Epithelial cell of prostate (primary cell): Measurements from ENCODE around the gene KAT2A.
"Not testable (repeated sequence)": the region's sequence is repeated elsewhere in the genome, so short reads cannot be mapped to it uniquely, and the experiment has no call there.

ENCODE experiments used
- DNase-seq: peaks from one replicate; pipeline ENCODE4 v3.0.0-alpha.2; 2011; ENCODE audit warnings: low read depth, low spot score
- H3K27ac ChIP-seq: fragments of 450-650 bp; 2 replicates; pipeline ENCODE4 v1.5.1; 2017; ENCODE audit warnings: mild to moderate bottlenecking

KAT2A gene

DNA sequence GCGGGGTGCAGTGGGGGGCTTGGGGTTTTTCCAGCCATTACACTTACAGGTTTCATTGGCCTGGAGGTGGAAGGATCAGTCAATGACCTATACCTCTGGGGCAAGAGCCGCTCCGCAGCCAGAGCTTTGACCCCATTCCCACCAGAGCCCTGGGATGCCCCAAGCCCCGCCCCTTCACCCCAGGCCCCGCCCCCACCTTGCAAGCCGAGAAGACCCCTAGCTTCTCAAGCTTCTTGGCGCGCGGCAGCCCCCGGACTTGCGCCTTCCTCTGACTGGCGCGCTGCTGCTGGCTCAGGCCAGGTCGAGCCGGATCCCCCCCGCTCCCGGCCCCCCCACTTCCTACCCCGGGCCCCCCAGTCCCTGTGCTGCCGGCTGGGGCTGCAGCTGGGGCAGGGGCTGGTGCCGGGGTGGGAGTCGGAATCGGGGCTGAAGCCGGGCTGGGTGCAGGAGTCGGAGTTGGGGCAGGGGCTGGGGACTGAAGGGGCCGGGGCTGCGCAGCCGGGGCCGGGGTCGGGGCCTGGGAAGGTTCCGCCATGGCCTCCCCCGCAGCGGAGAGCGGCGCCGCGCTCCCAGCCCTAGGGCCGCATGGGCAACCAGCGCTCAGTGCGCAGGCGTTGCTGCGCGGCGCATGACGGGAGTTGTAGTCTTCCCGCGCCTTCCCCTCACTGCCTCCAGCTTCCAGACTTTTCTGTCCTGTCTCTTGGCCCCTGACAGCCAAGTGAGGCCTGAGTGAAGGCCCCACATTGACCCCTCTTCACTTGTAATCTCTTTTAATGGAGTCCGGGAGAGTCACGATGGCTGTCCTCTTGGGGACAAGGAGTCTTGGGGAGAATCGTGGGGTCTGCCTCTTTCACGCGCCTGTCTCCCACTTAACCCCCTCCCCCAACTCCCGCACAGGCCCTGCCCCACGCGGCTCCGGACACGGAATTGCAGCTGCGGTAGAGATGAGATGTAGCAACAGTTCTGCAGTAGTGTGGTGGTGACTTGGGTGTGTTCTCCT lies at the start of gene KAT2A:
Gene KAT2A, minus strand, starts transcription at position 598 of the 1,000 bp plus-strand sequence. Its CDS starts 63 bp downstream, at position 535.
- no peak within 1 kb of the TSS for H3K27ac ChIP-seq

GRCh38 chr17:42169351-42169750 lies 48.2 kb upstream of the KAT2A start:
- no peak for DNase-seq
- no peak overlapping the region for H3K27ac ChIP-seq

More for the DNA sequence above, at the start of gene KAT2A:
- no peak for DNase-seq

GRCh38 chr17:42167807-42168206 lies 46.6 kb upstream of the KAT2A start:
- DNase-seq: no peak
- H3K27ac ChIP-seq: no peak overlapping the region

DNA sequence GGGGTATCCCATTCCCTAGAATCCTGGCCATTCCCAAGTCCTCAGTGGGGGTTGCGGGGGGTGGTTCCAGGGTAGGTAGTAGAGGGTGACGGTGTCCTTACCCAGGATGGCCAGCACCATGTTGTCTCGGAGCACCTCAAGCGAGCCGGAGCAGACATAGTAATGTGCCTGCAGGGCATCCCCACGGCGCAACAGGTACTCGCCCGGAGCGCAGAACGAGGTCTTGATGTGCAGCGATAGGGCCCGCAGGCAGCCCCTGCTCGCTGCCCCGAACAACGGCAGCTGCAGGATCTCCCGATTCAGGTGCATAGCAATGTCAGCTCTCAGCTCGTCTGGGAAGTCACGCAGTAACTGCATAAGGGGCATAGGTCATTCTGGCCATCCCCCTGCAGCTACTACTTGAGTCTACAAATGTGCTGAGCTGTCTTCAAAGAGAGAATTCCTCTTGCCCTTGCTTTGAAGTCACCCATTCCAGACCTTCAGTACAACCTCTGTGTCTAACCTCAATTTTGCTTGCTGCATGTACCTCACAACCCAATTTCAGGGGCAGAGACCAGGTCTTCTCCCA lies 45.1 kb upstream of the KAT2A start:
- H3K27ac ChIP-seq: no peak overlapping the region
- DNase-seq: no peak

DNA sequence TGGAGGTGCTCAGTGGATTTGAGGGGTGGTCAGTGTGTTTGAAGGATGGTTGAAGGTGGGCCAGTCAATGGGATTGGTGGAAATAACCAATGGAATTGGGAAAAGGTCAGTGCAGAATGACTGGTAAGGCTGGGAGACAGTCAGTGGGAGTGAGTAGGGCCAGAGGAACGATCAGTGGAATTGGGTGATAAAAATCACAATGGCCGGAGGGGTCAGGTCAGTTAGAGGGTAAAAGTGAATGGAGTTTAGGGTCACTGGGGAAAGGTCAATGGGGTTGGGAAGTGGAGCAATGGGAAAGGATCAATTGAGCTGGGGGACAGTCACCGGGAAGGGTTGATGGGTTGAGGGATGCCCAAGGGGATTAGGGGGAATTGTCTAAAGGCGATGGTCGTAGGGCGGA lies 44.6 kb upstream of the KAT2A start:
- DNase-seq: no peak
- no peak overlapping the region for H3K27ac ChIP-seq

GRCh38 chr17:42163696-42164407 lies 42.7 kb upstream of the KAT2A start:
- no peak for DNase-seq
- no peak overlapping the region for H3K27ac ChIP-seq

GRCh38 chr17:42163113-42163512 lies 41.9 kb upstream of the KAT2A start:
- DNase-seq: no peak
- no peak overlapping the region for H3K27ac ChIP-seq

DNA sequence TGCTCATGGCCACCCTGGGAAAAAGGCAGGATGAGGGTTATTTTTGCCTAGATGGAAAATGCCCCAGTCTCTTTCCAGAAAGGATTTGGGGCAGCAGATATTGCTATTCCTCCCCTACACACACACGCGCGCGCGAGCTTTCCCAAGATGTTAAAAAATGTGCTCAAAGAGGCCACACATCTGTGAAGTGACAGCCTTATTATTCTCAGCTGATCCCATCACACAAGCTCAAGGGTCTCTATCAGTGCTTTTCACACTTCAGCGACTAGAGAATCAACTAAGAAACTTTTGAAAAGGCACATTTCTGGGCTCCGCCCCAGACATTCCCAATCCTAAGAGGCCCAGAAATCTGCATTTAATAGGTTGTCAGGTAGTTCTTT lies 39.4 kb upstream of the KAT2A start:
- no peak overlapping the region for H3K27ac ChIP-seq
- no peak for DNase-seq

GRCh38 chr17:42159796-42160530 lies 38.8 kb upstream of the KAT2A start:
- no peak overlapping the region for H3K27ac ChIP-seq
- DNase-seq: no peak

DNA sequence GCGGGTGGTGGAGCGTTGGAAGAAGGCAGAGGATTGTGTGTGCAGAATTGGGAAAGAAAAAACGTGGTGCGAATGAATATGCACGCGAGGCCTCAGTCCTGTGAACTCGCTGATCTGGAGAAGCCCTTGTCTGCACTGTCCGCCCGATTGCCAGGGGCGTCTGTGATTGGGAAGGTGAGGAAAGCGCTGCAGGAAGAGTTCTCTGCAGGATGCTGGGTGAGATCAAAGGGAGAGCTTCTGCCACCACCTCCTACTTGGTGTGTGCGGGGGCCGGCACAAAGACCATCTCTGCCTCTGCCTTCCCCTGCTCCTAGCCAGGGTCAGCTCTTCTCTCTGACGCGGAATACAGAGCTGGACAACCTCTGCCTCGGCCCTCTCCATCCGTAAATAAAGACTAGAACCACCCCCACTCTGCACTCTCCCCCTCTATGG lies 34.5 kb upstream of the KAT2A start:
- no peak for DNase-seq
- H3K27ac ChIP-seq: peak overlapping the region; percentile 66

DNA sequence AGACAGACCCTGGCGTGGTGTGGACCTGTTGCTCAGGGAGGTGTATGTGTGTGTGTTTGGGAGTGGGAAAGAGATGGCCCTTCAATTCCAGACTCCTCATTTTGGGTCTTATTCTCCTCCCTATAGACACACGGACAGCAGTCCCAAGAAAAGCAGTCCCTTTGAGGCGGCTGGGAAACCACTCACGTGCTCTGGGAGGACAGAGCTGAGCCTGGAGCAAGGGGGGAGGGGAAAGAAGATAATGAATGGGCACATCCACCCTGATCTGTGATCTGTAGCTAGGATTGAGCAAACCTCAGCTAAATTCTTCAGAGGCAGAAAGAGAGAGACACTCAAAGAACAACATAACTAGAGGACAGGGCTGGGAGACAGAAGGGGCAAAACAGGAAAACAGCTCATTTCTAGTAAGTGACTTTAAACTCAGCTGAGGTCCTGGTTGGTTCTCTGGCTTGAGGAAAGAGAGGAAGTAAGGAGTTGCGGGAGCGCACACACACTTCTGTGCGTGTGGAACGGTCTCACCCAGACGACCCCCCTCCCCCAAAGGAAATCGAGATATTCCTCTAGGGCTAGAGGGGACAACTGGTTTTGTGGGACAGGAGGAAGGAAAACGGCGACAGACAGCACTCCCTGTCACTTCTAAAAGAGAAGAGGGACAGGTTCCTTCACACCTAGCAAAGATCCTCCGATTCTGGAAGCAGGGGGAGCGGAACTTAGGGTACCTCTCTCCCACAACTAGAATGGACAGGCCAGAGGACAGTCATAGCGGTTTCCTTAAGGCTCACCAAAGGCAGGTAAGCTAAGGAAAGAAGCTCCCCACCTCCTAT lies 33.0 kb upstream of the KAT2A start:
- no peak for DNase-seq
- peak overlapping the region; percentile 66 for H3K27ac ChIP-seq

GRCh38 chr17:42146911-42147607 lies 25.9 kb upstream of the KAT2A start:
- DNase-seq: no peak
- no peak overlapping the region for H3K27ac ChIP-seq

DNA sequence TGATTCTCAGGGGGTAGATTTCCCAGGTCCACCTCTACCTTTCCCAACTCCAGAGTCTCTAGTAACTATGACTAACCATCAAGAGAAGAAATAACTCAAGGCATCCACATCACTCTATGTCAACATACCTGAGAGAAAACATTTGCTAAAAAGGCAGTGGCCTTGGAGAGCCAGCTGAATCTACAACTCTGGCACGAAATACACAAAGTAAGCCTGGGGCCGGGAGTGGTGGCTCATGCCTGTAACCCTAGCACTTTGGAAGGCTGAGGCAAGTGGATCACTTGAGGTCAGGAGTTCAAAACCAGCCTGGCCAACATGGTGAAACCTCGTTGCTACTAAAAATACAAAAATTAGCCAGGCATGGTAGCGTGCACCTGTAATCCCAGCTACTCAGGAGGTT lies 22.0 kb upstream of the KAT2A start:
- not testable (repeated sequence) for DNase-seq
- peak overlapping the region; percentile 9 for H3K27ac ChIP-seq

DNA sequence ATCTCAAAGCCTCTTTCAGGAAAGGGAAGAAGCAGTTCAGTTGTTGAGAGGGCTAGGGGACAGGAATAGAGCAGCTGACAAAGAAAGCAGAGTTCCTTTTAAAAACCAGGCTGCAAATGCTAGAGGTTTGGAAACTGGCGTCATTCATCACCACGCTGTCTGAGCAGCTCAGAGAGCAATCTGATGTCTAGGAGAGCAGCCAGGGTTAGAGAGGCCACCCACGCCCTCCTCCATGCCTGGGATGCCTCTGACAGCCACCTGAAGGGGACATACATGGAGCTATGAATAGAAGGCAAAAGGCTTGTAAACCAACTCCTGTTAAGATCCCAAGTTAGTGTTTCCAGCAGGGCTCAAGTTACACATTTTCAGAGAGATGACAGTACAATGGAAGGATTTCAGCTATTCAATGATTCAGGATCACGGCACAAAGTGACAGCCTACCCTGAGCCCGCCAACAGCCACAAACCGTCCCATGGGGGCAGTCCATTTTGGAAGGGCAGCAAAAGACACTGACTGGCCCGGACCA lies 21.3 kb upstream of the KAT2A start:
- H3K27ac ChIP-seq: peak overlapping the region; percentile 9
- no peak for DNase-seq

- no peak for DNase-seq
- no peak overlapping the region for H3K27ac ChIP-seq
Measured at GRCh38 chr17:42141382-42141781, 20.2 kb upstream of the KAT2A start.

GRCh38 chr17:42140690-42141089 lies 19.5 kb upstream of the KAT2A start:
- DNase-seq, H3K27ac ChIP-seq: not testable (repeated sequence)

DNA sequence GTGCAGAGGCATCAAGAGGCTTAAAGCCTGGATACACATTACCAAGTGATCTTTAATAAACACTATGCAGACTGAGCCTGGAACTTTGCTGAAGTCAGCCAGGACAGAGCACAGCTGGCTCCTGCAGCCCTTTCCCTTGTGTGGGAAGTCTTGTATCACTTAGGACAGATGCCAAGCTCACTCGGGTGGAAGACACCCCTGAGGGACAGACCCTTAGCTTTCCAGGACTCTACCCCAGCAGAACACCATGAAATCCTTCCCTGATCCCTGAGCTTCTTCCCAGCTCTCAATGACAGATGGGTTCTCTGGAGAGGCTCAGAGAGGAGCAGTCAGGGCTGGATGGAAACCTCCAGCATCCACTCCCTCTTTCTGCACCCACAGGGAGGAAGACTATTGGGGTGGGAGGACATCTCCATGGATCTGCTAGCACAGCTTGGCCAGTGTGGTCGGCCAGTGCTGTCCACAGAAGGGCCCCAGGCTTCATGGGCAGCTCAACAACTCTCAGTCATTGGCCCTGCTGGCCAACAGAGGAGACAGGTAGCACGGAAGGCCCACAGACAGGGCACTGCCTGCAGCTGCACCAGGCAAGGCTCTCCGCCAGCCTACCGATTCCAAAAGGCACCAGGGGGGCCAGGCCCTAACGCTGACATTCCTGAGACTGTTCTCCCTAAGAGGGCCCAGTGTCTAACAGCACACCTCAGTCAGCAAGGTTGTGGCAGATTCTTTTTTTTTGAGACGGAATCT lies 17.8 kb upstream of the KAT2A start:
- H3K27ac ChIP-seq: no peak overlapping the region
- no peak for DNase-seq

- peak overlapping the region; percentile 70 for H3K27ac ChIP-seq
- no peak for DNase-seq
Measured at GRCh38 chr17:42136654-42137051, 15.5 kb upstream of the KAT2A start.
